PC-3 (cell line): Measurements from ENCODE around the gene ADD3. TPM values are rescaled to one million over a fixed set of nuclear protein-coding genes. Genes with fewer than 3 reads are reported as not detected.

Source experiments
- ATAC-seq: fragments of 200-7000 bp; cut with Tn5 transposase; 2 replicates; pipeline ENCODE4 v1.9.1; 2020; ENCODE audit warnings: mild to moderate bottlenecking, moderate library complexity
- BruUV-seq: library from RNA; stranded (reverse); fragments of 400-500 nt; replicated peaks from 2 replicates; lab custom pipeline; 2021; lab: Mats Ljungman, UMichigan
- CTCF ChIA-PET: fragments of 300-600 bp; sonication (Branson Sonifier 250); formaldehyde crosslinking; loops from one replicate; lab custom pipeline; 2022; ENCODE audit warnings: antibody characterized with exemption; lab: Charles Lee
- POLR2A ChIA-PET: fragments of 300-600 bp; sonication (Branson Sonifier 250); formaldehyde crosslinking; loops from one replicate; lab custom pipeline; 2022; ENCODE audit warnings: antibody characterized with exemption; ENCODE audit not compliant: unreplicated experiment; lab: Charles Lee
- DNase-seq: peaks from one replicate; pipeline ENCODE4 v3.0.0-alpha.2; 2015
- H2AFZ ChIP-seq: fragments of 300-600 bp; sonication (generic); 2 replicates; pipeline ENCODE4 v1.6.0; 2016; ENCODE audit warnings: antibody characterized with exemption, low read length
- H3F3A ChIP-seq: fragments of 300-600 bp; sonication (generic); one replicate; pipeline ENCODE4 v1.6.0; 2017; ENCODE audit warnings: antibody characterized with exemption, low read length, control low read depth, mild to moderate bottlenecking; ENCODE audit not compliant: unreplicated experiment
- H3K27ac ChIP-seq: fragments of 300-600 bp; sonication (generic); 2 replicates; pipeline ENCODE4 v1.5.1; 2016; ENCODE audit warnings: mild to moderate bottlenecking, low read length
- H3K27me3 ChIP-seq: fragments of 300-600 bp; sonication (generic); 2 replicates; pipeline ENCODE4 v1.6.1; 2016; ENCODE audit warnings: low read length, mixed read lengths
- H3K36me3 ChIP-seq: fragments of 300-600 bp; sonication (generic); 2 replicates; pipeline ENCODE4 v1.6.1; 2016; ENCODE audit warnings: low read depth, mixed run types, low read length, mixed read lengths
- H3K4me1 ChIP-seq: fragments of 300-600 bp; sonication (generic); 2 replicates; pipeline ENCODE4 v1.5.1; 2016; ENCODE audit warnings: low read length; ENCODE audit not compliant: insufficient read depth
- H3K4me2 ChIP-seq: fragments of 300-600 bp; sonication (generic); 2 replicates; pipeline ENCODE4 v1.6.0; 2016; ENCODE audit warnings: low read length
- H3K4me3 ChIP-seq: fragments of 300-600 bp; sonication (generic); 2 replicates; pipeline ENCODE4 v1.5.1; 2016; ENCODE audit warnings: mild to moderate bottlenecking, low read length, mixed read lengths
- H3K79me2 ChIP-seq: fragments of 300-600 bp; sonication (generic); 2 replicates; pipeline ENCODE4 v1.6.1; 2017; ENCODE audit warnings: low read length, mixed read lengths
- H3K9ac ChIP-seq: fragments of 300-600 bp; sonication (generic); 2 replicates; pipeline ENCODE4 v1.6.0; 2016; ENCODE audit warnings: mild to moderate bottlenecking, low read length
- H3K9me2 ChIP-seq: fragments of 300-600 bp; sonication (generic); replicated peaks from 2 replicates; pipeline ENCODE4 v1.6.1; 2016; ENCODE audit warnings: mixed run types, low read length, mixed read lengths
- H3K9me3 ChIP-seq: fragments of 300-600 bp; sonication (generic); 2 replicates; pipeline ENCODE4 v1.6.1; 2016; ENCODE audit warnings: low read length, mixed read lengths
- H4K20me1 ChIP-seq: fragments of 300-600 bp; sonication (generic); 2 replicates; pipeline ENCODE4 v1.6.1; 2016; ENCODE audit warnings: low read length, mixed read lengths
- CTCF ChIP-seq: fragments of 300-600 bp; sonication (generic); conservative IDR thresholded peaks from 2 replicates; pipeline ENCODE4 v1.5.1; 2017; ENCODE audit warnings: antibody characterized with exemption, low read depth, mild to moderate bottlenecking, low read length
- EZH2 ChIP-seq: fragments of 300-600 bp; sonication (generic); IDR thresholded peaks from one replicate; pipeline ENCODE4 v1.6.1; 2017; ENCODE audit warnings: antibody characterized with exemption, mild to moderate bottlenecking, low read length; ENCODE audit not compliant: unreplicated experiment
- EZH2phosphoT487 ChIP-seq: fragments of 300-600 bp; sonication (generic); IDR thresholded peaks from 2 replicates; pipeline ENCODE4 v1.6.1; 2018; ENCODE audit warnings: mild to moderate bottlenecking, antibody characterized with exemption, low read length, borderline replicate concordance
- intact Hi-C: fragments of 100-400 bp; cut with micrococcal nuclease; formaldehyde crosslinking; loops from 2 replicates; pipeline ENCODE4 v1.9.0; 2023
- total RNA-seq: library from RNA; depleted of rRNA; stranded (reverse); fragments of >200 nt; gene quantifications from 2 replicates; pipeline ENCODE4 v1.2.3, GENCODE V29; 2014

ADD3 gene
- total RNA-seq, 1 experiment from 2014 or later: 25.7 TPM

GRCh38 chr10:109994711-109995577 lies 12.8 kb upstream of the ADD3 start:
- Histone ChIP-seq H3K9me3 (no peaks in the 10 kb centered on the region), H3K27ac (no peak overlapping the region), H3K9me2 (no peaks in the 10 kb centered on the region), H3K36me3 (no peaks in the 10 kb centered on the region), H3F3A (no peaks in the 10 kb centered on the region), H3K4me1 (peaks cover 9% of the 10 kb centered on the region), H3K4me2 (no peak overlapping the region), H4K20me1 (no peaks in the 10 kb centered on the region), H3K27me3 (no peaks in the 10 kb centered on the region), H3K4me3 (no peak overlapping the region), H3K79me2 (no peaks in the 10 kb centered on the region), H3K9ac (no peak overlapping the region), H2AFZ (no peak overlapping the region)
- intact Hi-C loops: no loop called here
- no TSS peak for BruUV-seq
- POLR2A ChIA-PET: no interaction called here
- no peak for TF ChIP-seq EZH2
- CTCF ChIA-PET: no interaction called here
- no peak for ATAC-seq
- DNase-seq: no peak

GRCh38 chr10:109995595-109995994 lies 12.2 kb upstream of the ADD3 start:
- Histone ChIP-seq H4K20me1 (no peaks in the 10 kb centered on the region), H3K4me1 (peaks cover 9% of the 10 kb centered on the region), H2AFZ (no peak overlapping the region), H3F3A (no peaks in the 10 kb centered on the region), H3K36me3 (no peaks in the 10 kb centered on the region), H3K27ac (no peak overlapping the region; the same call in 1 of the 2 replicates), H3K79me2 (no peaks in the 10 kb centered on the region), H3K9ac (no peak overlapping the region), H3K9me2 (no peaks in the 10 kb centered on the region), H3K4me2 (no peak overlapping the region), H3K27me3 (no peaks in the 10 kb centered on the region), H3K9me3 (no peaks in the 10 kb centered on the region), H3K4me3 (no peak overlapping the region)
- ATAC-seq: no peak
- no peak for DNase-seq
- CTCF ChIA-PET: no interaction called here
- TF ChIP-seq CTCF (no peak), EZH2phosphoT487 (no peak), EZH2 (no peak)
- intact Hi-C loops: no loop called here
- POLR2A ChIA-PET: no interaction called here
- BruUV-seq: no TSS peak

GRCh38 chr10:109996225-109996624 lies 11.6 kb upstream of the ADD3 start:
- intact Hi-C loops: no loop called here
- peak; percentile 22 for DNase-seq
- Histone ChIP-seq H3K4me2 (peak overlapping the region; percentile 27; the same call in 1 of the 2 replicates), H3K9ac (no peak overlapping the region), H3K4me1 (peaks cover 9% of the 10 kb centered on the region), H3K9me2 (no peaks in the 10 kb centered on the region), H4K20me1 (no peaks in the 10 kb centered on the region), H3K36me3 (no peaks in the 10 kb centered on the region), H3K79me2 (no peaks in the 10 kb centered on the region), H3K9me3 (no peaks in the 10 kb centered on the region), H3K27me3 (no peaks in the 10 kb centered on the region), H3K27ac (peak overlapping the region; percentile 19; the same call in 1 of the 2 replicates), H2AFZ (peak overlapping the region; percentile 40; the same call in 1 of the 2 replicates), H3K4me3 (no peak overlapping the region), H3F3A (no peaks in the 10 kb centered on the region)
- BruUV-seq: no TSS peak
- CTCF ChIA-PET: no interaction called here
- peak; percentile 54 for ATAC-seq
- TF ChIP-seq CTCF: no peak
- TF ChIP-seq EZH2phosphoT487: no peak
- no peak for TF ChIP-seq EZH2
- POLR2A ChIA-PET: no interaction called here
